Activated naive CD4-positive, alpha-beta T cell treated with anti-CD3 and anti-CD28 coated beads, Interleukin-2, amount 50 U/mL, for 72 hours (primary cell): ENCODE data around the gene CENPH. TPM values are rescaled to one million over a fixed set of nuclear protein-coding genes. Genes with fewer than 3 reads are reported as not detected.
"Not testable (repeated sequence)": the region's sequence is repeated elsewhere in the genome, so short reads cannot be mapped to it uniquely, and the experiment has no call there.

Experiments
- ATAC-seq, 2 donors: fragments of 150-1000 bp; cut with Tn5 transposase; 2 replicates each; pipeline ENCODE4 v1.10.0; 2021; ENCODE audit warnings: mild to moderate bottlenecking in 2 of 2, moderate library complexity in 2 of 2
- DNase-seq, 2 donors: peaks; one replicate each; pipeline ENCODE4 v3.0.0; 2021 to 2022; ENCODE audit warnings: low spot score in 2 of 2
- H3K27ac Mint-ChIP-seq, 2 donors: one replicate each; pipeline ENCODE4 v1.8.0; 2022; ENCODE audit warnings: mild to moderate bottlenecking in 2 of 2, mixed read lengths in 2 of 2
- H3K36me3 Mint-ChIP-seq, 2 donors: one replicate each; pipeline ENCODE4 v1.8.0; 2022; ENCODE audit warnings: mixed read lengths in 2 of 2
- H3K9me3 Mint-ChIP-seq, 2 donors: one replicate each; pipeline ENCODE4 v1.8.0; 2022; ENCODE audit warnings: mixed read lengths in 2 of 2
- total RNA-seq, 2 donors: library from RNA; stranded (reverse); gene quantifications; one replicate each; pipeline ENCODE4 v1.2.3, GENCODE V29; 2022

Gene CENPH
- total RNA-seq, 2 donors from 2014 or later = 71.3 to 80.4 TPM

DNA sequence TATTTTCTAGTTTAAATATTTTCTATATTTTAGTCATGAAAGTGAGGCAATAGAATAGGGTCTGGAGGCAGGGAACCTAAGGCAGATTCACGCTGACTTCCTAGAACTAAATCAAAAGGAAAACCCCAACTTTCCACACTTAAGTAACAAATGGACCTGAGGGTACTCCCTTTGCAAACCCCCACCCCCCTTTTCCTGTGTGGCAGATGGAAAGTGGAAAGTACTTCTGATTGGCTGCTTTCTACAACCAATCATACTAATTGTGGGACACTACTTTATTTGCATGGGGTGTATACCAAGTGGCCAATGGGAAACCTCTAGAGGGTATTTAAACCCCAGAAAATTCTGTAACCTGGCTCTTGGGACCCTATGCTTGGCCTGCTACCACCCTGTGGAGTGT, 4.8 kb upstream of the CENPH start:
- H3K36me3 Mint-ChIP-seq = no peaks in the 10 kb centered on the region
- no peaks in the 10 kb centered on the region for H3K9me3 Mint-ChIP-seq

DNA sequence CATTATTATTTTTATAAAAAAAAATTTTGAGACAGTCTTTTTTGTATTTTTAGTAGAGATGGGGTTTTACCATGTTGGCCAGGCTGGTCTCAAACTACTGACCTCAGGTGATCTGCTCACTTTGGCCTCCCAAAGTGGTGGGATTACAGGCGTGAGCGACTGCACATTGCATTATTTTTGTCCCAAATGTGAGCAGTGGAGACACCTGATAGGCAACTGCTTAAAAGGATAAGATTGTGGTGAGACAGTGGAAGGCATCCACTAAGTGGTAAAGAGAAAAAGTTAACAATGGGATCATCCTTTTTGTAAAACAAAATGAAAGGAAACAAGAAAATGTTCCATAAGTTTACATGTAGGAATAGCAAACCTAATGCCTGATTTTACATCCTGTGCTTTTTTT, 2.0 kb upstream of the CENPH start:
- no peak overlapping the region for H3K27ac Mint-ChIP-seq
- H3K9me3 Mint-ChIP-seq = no peaks in the 10 kb centered on the region
- ATAC-seq (no peak), DNase-seq (no peak)
- H3K36me3 Mint-ChIP-seq = peaks cover 8 to 10% of the 10 kb centered on the region in 2 donors

More for the DNA sequence above, 4.8 kb upstream of the CENPH start:
- ATAC-seq (no peak), DNase-seq (no peak)
- H3K27ac Mint-ChIP-seq = no peak overlapping the region

DNA sequence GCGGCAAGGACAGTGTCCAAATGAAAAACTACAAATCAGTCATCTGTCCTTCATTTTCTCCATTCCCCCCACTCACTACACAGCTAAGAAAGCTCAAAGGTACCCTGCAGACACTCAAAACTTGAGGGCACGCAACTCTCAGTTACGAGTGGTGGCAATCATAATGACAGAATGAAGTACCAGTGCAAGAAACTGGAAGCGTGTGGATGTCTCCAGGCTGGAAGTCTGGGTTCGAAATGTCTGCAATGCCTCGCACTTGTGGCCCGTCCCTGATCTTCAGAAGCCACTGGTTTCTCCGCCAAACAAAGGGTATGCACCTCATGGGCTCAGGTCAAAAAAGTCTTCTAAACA, 597 bp upstream of the CENPH start:
- H3K36me3 Mint-ChIP-seq = peaks cover 8 to 12% of the 10 kb centered on the region in 2 donors
- ATAC-seq (peak in 1 of 2 donors; percentile 1), DNase-seq (no peak)
- no peaks in the 10 kb centered on the region for H3K9me3 Mint-ChIP-seq
- H3K27ac Mint-ChIP-seq = peak overlapping the region; percentile 92 to 94

DNA sequence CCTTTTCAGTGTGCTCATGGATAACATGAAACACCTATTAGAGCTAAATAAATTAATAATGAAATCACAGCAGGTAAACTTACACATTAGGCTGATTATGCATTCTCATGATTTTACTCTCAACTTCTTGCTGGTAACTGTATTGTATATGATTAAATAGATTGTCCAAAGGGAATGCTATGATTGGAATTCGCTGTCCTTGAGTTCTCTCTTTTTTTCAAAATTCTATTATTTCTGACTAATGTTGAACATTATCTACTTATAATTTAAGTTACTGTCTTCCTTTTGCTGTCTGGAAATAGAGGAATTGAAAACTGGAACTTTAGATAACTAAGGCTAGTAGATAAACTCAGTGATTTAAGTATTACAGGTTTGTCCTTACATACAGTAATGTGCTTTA, 13.1 kb downstream of the CENPH start:
- Mint-ChIP-seq H3K36me3 (peaks cover 9 to 21% of the 10 kb centered on the region in 2 donors), H3K27ac (no peak overlapping the region), H3K9me3 (no peaks in the 10 kb centered on the region)
- no peak for ATAC-seq
- no peak for DNase-seq

DNA sequence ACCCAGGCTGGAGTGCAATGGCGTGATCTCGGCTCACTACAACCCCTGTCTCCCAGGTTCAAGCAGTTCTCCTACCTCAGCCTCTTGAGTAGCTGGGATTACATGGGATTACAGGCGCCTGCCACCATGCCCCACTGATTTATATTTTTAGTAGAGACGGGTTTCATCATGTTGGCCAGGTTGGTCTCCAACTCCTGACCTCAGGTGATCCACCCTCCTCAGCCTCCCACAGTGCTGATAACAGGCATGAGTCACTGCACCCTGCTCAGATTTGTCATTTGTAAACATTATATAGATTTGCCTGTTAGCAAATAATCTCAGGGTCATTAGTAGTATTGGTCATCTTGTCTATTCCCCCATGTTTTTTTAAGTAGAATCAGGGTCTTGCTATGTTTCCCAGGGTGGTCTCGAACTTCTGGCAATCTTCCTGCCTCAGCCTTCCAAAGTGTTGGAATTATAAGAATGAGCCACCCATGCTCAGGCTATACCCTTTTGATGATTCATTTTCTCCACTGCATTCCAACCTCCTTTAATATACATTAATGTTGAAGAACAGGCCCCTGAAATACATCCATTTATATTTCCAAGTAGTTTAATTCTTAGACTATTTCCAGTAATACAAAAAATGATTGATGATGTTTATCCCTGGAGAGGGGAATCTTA, 17.3 kb downstream of the CENPH start:
- ATAC-seq (no peak), DNase-seq (no peak)
- H3K9me3 Mint-ChIP-seq = no peaks in the 10 kb centered on the region
- peaks cover 0 to 10% of the 10 kb centered on the region in 2 donors for H3K36me3 Mint-ChIP-seq
- no peak overlapping the region for H3K27ac Mint-ChIP-seq

DNA sequence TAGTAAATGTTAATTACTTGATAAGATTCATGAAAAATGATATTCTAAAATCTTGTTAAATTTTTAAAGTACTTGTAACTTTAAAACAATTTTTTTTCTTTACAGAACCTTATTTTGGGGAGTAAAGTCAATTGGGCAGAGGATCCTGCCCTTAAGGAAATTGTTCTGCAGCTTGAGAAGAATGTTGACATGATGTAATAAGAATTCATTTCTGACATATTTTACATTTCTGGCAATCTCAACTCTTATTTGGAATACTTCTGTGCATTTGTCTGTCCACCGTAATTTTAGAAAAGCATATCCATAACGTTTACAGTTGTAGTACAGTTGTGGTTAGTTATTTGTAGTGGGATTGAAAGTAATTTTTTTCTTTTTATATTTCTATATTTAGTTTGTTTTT, 20.2 kb downstream of the CENPH start:
- DNase-seq (no peak), ATAC-seq (no peak)
- Mint-ChIP-seq H3K9me3 (no peaks in the 10 kb centered on the region), H3K36me3 (peaks cover 0 to 5% of the 10 kb centered on the region in 2 donors), H3K27ac (no peak overlapping the region)

DNA sequence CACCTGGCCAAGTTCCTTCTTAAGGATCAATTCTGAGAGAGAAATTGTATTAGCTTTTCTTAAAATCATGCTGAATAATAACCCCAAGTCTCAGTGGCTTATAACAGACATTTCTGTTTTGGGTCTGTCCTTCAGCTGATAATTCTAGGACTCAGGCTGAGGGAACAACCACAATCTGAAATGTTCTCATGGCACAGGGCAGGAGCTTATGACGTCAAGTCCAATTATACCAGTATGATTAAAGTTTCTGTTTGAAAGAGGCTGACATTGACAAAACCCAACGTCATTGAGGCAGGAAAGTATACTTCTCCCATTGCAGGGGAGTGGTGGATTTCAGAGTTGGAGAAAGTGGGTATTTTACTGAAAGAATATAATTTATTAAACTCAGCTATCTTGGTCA, 21.8 kb downstream of the CENPH start:
- Mint-ChIP-seq H3K36me3 (peaks cover 0 to 10% of the 10 kb centered on the region in 2 donors), H3K9me3 (no peaks in the 10 kb centered on the region), H3K27ac (no peak overlapping the region)
- DNase-seq (no peak), ATAC-seq (no peak)

DNA sequence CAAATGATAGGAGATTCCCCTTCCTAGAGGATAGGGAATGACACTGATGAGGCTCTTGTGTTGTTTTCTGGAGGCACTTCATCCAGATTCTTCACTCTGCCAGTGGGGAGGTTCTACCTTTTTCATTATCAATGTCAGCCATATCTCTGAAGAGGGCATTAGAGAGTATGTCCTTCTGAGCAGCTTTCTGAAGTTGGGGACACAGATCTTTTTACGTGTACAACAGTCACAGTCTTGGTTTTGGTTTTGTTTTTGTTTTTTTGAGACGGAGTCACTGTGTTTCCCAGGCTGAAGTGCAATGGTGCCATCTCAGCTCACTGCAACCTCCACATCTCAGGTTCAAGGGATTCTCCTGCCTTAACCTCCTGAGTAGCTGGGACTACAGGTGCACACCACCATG, 22.6 kb downstream of the CENPH start:
- H3K27ac Mint-ChIP-seq = no peak overlapping the region
- DNase-seq = no peak
- H3K9me3 Mint-ChIP-seq = no peaks in the 10 kb centered on the region
- ATAC-seq = no peak
- H3K36me3 Mint-ChIP-seq = peaks cover 0 to 5% of the 10 kb centered on the region in 2 donors

DNA sequence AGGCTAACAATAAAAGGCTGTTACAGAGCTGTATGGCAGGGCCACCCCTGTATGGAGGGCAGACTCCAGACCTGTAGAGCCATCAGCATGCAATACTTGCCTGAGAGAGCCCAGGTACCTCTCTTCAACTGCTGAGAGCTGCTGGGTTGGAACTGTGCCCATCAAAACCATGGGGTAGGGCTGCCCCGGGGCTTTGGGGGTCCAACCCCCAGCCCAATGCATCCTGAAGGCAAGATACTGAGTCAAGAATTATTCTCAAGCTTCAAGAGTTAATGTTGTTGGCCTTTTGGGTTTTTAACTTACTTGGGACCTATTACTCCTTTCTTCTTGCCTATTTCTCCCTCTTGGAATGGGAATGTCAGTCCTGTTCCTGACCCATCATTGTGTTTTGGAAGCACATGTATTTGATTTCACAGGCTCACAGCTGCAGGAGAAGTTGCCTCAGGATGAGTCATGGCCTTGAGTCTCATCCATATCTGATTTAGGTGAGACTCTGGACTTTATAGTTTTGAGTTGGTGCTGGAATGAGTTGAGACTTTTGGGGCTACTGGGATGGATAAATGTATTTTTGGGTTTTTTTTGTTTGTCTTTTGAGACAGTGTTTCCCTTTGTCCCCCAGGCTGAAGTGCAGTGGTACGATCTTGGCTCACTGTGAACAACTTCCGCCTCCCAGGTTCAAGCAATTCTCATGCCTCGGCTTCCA, 24.3 kb downstream of the CENPH start:
- DNase-seq (no peak), ATAC-seq (no peak)
- Mint-ChIP-seq H3K27ac (no peak overlapping the region), H3K9me3 (no peaks in the 10 kb centered on the region), H3K36me3 (peaks cover 9 to 12% of the 10 kb centered on the region in 2 donors)

DNA sequence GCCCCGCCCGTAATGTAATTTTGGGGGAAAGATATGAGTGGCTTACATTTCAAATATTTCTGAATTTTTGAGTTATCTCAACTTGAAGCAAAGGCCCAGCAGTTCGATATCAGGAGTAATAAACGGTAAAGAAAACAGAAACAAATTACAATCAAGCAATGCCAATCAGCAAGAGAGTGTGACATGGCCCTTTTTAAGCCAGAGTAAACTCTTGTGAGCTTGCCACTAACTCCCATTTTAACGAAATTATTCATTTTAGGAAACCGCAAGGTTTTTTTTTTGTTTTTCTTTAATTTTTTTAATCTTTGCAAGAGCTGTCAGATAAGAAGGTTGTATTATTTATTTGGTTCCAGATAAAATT, 27.7 kb downstream of the CENPH start:
- DNase-seq = no peak
- Mint-ChIP-seq H3K9me3 (no peaks in the 10 kb centered on the region), H3K27ac (peak overlapping the region; percentile 20 to 92), H3K36me3 (peaks cover 9 to 12% of the 10 kb centered on the region in 2 donors)
- ATAC-seq = no peak

DNA sequence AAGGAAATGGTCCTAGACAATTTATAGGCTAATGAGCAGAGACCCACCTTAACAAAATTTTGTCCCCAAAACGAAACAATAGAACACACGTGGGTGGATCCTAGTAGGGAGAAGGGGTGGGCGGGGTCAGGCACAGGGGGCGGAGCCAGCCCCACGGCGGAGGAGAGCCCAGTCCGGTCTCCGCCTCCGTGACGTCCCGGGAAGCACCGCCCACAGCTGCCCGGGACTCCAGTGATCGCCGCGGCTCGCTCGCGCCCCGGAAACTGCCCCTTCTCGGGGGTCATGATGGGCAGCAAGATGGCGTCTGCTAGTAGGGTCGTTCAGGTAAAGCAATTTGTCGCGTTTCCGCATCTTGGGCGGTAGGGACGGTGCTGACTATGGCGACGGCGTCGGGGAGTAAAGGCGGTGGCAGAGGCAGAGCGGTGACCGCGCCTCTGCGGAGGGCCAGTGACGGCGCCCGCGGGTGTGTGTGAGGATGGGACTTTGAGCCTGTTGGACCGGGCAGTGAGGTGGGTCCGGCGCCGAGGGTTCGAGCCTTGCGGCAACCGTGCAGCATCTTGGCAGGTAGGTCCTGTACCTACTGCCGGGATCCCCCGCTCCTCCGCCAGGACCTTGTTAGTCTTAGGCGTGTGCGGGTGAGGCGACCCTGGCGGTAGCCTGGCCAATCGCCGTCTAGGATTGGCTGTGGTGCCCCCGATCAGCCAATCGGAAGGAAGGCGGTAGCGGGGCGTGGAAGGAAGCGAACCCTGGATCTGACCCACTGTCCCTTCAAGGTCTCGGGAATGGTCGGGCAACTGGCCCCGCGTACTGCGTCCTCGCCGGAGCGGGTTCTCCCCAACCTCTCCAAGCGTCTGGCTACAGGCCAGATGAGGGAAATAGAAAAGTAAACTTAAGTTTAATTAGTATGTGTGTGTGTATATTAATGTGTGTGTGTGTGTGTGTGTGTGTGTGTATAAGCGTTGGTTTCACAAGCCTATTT, 28.5 kb downstream of the CENPH start:
- peaks cover 9 to 12% of the 10 kb centered on the region in 2 donors for H3K36me3 Mint-ChIP-seq
- peak overlapping the region; percentile 92 to 100 for H3K27ac Mint-ChIP-seq
- ATAC-seq (peak; percentile 93), DNase-seq (peak; percentile 87 to 92)
- H3K9me3 Mint-ChIP-seq = no peaks in the 10 kb centered on the region

DNA sequence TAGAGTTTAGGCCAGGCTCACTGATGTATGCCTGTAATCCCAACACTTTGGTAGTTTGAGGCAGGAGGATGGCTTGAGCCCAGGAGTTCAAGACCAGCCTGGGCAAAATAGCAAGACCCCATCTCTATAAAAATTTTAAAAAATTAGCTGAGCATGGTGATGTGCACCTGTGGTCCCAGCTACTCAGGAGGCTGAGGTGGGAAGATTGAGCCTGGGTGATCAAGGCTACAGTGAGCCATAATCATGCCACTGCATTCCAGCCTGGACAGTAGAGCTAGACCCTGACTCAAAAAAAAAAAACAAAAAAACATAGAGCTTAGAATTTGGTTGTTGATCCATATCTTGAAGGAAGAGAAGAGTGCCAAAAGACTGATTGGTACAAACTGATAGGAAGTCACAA, 30.6 kb downstream of the CENPH start:
- Mint-ChIP-seq H3K27ac (no peak overlapping the region), H3K9me3 (no peaks in the 10 kb centered on the region), H3K36me3 (peaks cover 9% of the 10 kb centered on the region in 2 donors)
- DNase-seq (no peak), ATAC-seq (no peak)

DNA sequence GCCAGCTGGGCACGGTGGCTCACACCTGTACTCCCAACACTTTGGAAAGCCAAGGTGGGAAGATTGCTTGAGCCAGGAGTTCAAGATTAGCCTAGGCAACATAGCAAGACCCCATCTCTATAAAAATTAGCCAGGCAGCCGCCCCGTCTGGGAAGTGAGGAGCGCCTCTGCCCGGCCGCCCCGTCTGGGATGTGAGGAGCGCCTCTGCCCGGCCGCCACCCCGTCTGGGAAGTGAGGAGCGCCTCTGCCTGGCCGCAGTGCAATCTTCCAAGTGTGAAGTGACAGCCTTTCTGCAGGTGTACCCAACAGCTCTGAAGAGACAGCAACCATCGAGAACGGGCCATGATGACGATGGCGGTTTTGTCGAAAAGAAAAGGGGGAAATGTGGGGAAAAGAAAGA, 31.0 kb downstream of the CENPH start:
- not testable (repeated sequence) for DNase-seq, H3K9me3 Mint-ChIP-seq, H3K27ac Mint-ChIP-seq

DNA sequence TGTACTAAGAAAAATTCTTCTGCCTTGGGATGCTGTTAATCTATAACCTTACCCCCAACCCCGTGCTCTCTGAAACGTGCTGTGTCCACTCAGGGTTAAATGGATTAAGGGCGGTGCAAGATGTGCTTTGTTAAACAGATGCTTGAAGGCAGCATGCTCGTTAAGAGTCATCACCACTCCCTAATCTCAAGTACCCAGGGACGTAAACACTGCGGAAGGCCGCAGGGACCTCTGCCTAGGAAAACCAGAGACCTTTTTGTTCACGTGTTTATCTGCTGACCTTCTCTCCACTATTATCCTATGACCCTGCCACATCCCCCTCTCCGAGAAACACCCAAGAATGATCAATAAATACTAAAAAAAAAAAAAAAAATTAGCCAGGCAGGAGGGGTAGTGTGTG, 31.4 kb downstream of the CENPH start:
- H3K9me3 Mint-ChIP-seq, H3K27ac Mint-ChIP-seq, DNase-seq, H3K36me3 Mint-ChIP-seq, ATAC-seq: not testable (repeated sequence)

More for the DNA sequence above, 31.0 kb downstream of the CENPH start:
- not testable (repeated sequence) for H3K36me3 Mint-ChIP-seq, ATAC-seq

DNA sequence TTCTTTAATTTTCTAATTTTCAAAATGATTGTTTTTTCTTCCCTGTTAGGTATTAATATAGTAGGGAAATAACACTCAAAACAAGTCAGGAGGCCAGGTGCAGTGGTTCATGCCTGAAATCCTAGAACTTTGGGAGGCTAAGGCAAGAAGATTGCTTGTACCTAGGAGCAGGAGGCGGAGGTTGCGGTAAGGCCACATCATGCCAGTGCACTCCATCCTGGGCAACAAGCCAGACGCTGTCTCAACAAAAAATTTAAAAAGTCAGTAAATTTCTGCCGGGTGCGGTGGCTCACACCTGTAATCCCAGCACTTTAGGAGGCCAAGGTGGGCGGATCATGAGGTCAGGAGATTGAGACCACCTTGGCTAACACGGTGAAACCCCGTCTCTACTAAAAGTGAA, 35.1 kb downstream of the CENPH start:
- ATAC-seq (no peak), DNase-seq (no peak)
- no peaks in the 10 kb centered on the region for H3K36me3 Mint-ChIP-seq
- H3K9me3 Mint-ChIP-seq = no peaks in the 10 kb centered on the region
- no peak overlapping the region for H3K27ac Mint-ChIP-seq

DNA sequence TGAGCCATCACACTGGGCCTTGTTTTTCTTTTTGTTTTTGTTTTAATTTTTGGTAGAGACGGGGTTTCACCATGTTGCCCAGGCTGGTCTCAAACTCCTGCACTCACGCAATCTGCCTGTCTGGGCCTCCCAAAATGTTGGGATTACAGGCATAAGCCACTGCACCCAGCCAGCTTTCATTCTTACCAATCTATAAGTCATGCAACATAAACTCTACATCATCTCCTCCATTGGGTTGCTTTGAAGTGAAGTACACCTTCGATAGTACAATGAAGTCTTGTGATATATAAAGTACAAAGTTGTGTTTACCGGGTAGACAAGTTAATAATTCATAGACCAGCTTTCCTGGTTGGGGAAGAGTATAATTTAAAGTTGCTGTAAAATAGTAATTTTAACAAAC, 36.5 kb downstream of the CENPH start:
- no peak for ATAC-seq
- DNase-seq = no peak
- no peaks in the 10 kb centered on the region for H3K9me3 Mint-ChIP-seq
- no peaks in the 10 kb centered on the region for H3K36me3 Mint-ChIP-seq
- H3K27ac Mint-ChIP-seq = no peak overlapping the region

DNA sequence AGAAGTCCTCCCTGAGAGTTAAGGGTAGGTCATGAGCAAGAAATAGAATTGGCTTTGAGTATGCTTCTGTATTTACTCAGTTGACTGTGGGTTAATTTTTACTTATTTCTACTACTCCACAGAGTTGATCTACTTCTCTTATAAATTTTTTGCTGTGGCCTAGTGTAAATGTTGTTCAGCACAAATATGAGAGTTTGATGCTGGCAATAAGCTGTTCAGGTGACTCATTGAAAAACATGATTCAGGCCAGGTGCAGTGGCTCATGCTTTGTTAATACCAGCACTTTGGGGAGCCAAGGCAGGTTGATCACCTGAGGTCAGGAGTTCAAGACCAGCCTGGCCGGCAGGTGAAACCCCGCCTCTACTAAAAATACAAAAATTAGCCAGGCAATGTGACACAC, 40.8 kb downstream of the CENPH start:
- no peak overlapping the region for H3K27ac Mint-ChIP-seq
- no peak for DNase-seq
- ATAC-seq = no peak
- H3K9me3 Mint-ChIP-seq = no peaks in the 10 kb centered on the region
- H3K36me3 Mint-ChIP-seq = peaks cover 0 to 4% of the 10 kb centered on the region in 2 donors
